Measurements from ENCODE around the gene JAZF1. TPM values are rescaled to one million over a fixed set of nuclear protein-coding genes. Genes with fewer than 3 reads are reported as not detected.
A peak's percentile ranks its signal among the peaks of the same experiment; 100 is the strongest.

The JAZF1 gene
- total RNA-seq, 1 experiment from 2014 or later = 6.9 TPM

GRCh38 chr7:28008911-28009310 lies 171.7 kb downstream of the JAZF1 start:
- DNase-seq (ENCODE audit: low read depth) = no peak

GRCh38 chr7:28008171-28008570 lies 172.4 kb downstream of the JAZF1 start:
- DNase-seq (ENCODE audit: low read depth) = no peak

DNA sequence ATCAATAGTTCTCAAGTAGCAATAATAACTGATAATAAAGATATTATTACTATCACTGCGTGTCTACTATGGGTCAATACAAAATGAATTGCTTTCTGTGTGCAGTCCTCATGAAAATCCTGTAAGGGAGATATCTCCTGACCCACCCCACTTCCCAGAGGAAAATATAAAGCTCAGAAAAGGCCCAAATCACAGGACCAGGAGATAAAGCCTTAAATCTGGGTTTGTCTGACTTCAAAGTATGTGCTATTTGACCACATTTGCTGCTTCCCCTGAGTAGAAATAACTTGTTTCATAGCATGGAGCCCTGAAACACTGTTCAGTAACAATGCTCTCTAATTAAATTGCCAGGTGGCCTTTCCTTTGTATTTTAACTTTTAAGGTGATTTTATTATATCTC lies 174.1 kb downstream of the JAZF1 start:
- DNase-seq (ENCODE audit: low read depth) = no peak

- DNase-seq (ENCODE audit: low read depth) = no peak
Observed at GRCh38 chr7:28005847-28006231, 174.8 kb downstream of the JAZF1 start.

DNA sequence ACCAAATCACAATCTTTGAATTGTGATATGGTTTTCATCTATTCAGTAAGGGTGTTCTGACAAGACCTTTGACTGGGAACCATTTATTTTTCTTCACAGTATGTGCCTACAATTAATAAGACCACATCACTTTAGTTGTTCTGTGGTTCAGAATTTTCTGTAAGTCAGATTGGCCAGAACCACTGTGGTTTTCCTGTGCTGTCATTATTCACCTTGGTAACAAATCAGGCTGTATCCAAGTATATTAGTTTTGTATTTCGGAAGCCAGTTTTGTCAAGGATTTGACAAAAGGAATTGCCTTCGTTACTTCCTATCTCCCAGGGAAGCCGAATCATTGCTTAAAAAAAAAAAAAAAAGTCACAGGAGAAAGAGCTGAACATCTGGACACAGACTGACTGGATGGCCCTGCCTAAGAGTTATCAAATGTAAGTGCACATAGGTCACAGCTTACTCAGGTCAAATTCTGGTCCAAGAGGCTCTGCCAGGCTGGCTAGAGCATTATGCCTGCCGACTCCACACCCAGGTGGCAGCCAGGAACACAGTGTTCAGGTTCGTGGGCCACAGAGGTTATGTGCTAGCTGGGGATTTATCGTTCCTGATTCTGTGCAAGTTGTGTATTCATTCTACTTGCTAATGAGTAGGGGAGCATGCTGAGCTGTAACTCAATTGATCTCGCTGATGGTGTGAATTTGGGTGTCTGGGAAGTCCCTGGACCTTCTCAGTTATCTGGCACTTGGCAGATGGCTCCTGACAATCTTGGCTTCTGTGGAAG lies 175.3 kb downstream of the JAZF1 start:
- DNase-seq (ENCODE audit: low read depth) = peak; percentile 18

DNA sequence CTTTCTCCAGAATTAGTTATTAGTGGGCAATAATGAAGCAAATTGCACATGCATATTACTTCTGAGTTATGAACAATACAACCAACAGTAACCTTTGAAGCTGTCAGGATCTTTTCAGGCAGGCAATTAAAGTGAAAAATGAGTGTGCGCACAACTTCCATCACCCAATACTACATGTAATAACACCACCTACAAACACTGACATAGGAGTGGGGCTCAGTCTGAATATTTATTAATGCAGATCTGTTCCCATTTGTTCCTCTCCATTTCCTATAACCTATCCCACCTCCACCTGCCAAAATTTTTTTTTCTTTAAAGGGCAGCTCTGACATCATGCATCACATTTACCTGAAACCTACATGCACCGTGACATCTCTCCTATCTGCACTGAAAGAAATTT lies 177.2 kb downstream of the JAZF1 start:
- DNase-seq (ENCODE audit: low read depth) = no peak

GRCh38 chr7:28002638-28003037 lies 178.0 kb downstream of the JAZF1 start:
- DNase-seq (ENCODE audit: low read depth) = peak; percentile 32

GRCh38 chr7:28001896-28002295 lies 178.7 kb downstream of the JAZF1 start:
- no peak for DNase-seq (ENCODE audit: low read depth)

DNA sequence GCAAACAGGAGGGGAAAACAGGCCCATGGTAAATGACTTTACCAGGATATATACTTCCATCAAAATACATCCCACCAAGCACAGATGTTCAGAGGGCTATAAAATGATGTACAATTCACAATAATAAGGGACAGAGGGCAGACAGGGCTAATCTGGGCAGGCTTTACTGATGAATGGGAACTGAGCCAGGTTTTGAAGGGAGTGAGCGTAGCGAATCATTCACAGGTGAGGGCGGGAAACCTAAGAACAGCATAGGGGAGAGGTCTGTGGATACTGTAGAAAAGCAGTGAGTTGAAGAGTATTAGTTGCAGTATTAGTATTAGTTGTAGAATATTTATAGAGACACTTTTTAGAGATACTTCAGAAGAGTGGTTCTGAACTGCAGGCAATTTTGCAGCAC lies 180.8 kb downstream of the JAZF1 start:
- DNase-seq (ENCODE audit: low read depth) = no peak

- no peak for DNase-seq (ENCODE audit: low read depth)
Observed at GRCh38 chr7:27998382-27998781, 182.2 kb downstream of the JAZF1 start.

DNA sequence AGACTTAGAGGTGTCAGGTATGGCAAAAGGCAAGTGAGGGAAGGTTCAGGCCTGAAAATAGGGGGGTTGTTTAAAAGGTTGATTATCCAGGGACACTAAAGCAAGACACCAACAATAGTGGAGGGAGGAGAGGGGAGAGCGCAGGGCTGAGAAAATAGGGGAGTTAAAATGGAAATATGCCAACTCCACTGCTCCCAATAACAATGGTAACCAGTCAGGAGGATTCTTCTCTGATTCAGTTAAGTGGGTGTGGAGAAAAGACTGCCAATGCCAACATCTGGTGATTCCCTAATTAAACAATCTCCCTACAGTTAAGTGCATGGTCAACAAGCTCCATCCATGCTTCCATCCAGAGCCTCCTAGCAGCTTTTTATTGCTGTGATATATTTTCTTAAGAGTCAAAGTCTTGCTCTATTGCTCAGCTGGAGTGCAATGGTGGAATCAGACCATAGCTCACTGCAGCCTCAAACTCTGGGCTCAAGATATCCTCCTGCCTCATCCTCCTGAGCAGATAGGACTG lies 183.3 kb downstream of the JAZF1 start:
- DNase-seq (ENCODE audit: low read depth) = no peak

GRCh38 chr7:27996141-27996540 lies 184.5 kb downstream of the JAZF1 start:
- no peak for DNase-seq (ENCODE audit: low read depth)

DNA sequence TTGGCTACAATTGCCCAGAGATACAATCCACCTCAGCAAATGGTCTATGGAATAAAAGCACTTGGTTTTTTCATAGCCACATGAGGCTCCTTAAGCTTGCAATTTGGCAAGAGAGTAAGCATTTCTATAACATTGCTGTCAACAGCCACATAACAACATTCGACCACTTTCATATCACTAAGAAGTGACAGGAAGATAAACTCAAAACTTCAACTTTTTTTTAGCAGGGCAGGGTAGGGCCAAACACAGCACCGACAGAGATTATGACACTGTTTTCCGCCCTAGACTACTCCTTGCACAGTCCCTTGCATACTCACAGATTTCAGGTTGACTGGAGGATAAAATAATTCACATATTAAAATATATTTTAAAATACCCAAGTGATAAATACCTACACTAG lies 185.4 kb downstream of the JAZF1 start:
- DNase-seq (ENCODE audit: low read depth) = no peak

DNA sequence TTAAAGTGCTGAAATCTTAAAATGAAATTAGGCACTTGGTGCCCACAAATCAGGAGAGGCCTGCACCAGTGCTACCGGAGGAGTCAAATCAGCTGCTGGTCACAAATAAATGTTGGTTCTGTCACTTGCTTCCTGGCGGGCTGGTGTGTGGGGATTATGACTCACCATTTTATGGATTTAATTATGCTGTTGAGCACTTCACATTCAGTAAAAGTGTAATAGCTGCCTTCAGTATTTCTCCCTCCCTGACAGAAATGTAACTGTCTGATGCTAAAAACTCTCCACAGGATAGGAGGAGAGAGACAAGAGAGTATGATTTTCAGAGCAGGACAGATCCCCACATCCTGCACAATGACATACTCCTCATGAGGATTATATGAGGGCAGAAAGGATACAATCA lies 186.0 kb downstream of the JAZF1 start:
- peak; percentile 81 for DNase-seq (ENCODE audit: low read depth)

- DNase-seq (ENCODE audit: low read depth) = no peak
Observed at GRCh38 chr7:27992755-27993493, 187.7 kb downstream of the JAZF1 start.

DNA sequence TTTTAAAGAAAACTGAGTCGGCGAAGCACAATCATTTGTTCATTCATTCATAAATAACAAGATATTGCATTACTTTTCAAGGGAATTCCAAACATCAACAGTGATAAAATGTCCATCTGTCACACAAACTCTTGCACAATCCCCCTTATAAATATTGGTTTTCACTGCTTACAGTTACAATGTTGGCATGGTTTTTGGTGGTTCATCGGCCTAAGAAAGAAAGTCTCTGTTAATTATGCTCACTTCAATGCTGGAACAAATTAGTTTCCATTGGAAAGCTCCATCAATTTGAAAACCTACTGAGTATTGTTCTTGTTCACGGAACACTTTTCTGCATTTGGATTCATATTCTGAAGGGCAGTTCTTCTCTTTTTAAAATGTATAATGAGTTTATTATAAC lies 188.5 kb downstream of the JAZF1 start:
- DNase-seq (ENCODE audit: low read depth) = peak; percentile 49

GRCh38 chr7:27991006-27991528 lies 189.5 kb downstream of the JAZF1 start:
- no peak for DNase-seq (ENCODE audit: low read depth)

DNA sequence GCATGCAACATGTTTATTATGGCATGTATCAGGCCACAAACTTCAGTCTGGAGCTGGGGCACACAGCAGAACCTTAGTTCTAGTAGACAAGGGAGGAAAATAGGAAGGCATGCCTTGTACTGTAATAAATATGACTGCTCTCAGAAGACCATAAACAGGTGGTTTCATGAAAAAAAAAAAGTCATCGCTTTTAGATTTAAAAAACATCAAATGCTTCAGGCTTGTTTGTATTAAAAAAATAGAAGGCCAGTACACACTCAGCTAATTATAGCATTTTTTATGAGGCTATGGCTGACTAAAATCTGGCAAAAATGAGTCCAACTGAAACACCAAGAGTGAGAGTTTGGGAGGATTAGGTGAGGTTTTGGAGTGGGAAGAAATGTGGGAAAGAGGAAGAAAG lies 204.1 kb downstream of the JAZF1 start:
- DNase-seq (ENCODE audit: low read depth) = no peak

DNA sequence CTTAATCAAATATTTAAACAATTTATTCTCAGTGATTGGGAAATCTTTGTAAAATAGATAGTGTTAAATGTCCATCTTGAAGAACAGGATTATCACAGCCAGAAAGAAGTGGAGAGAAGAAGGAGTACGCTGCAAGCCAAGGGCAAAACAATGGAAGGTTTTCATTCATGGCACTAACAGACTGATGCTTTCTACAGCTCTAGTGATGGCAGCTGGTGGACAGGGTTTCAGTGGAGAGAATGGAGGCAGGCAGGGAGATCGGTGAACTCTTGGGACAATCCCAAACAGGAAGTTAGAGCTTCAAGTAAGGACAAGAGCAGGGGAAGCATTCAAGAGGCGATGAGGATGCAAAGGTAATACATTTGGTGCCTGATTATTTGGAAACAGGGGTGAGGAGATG lies 207.0 kb downstream of the JAZF1 start:
- no peak for DNase-seq (ENCODE audit: low read depth)

DNA sequence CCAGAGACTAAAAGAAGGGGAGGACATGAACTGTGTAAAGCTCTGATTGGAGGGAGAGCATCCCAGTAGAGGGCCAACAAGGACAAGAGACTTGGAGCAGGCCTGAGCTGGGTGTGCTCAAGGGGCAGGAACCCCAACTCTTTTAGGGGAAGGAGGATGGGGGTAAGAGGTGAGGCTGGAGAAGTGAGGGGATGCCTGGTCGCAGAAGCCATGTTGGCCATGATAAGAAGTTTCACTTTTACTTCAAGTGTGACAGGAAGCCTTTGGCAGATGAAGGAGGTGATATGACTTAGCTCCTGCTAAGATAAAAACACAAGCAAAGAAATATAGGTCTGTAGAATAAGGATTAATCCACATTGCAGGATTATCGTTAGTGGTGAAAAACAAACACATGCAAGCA lies 208.3 kb downstream of the JAZF1 start:
- DNase-seq (ENCODE audit: low read depth) = no peak

- no peak for DNase-seq (ENCODE audit: low read depth)
Observed at GRCh38 chr7:27971171-27971812, 209.3 kb downstream of the JAZF1 start.

DNA sequence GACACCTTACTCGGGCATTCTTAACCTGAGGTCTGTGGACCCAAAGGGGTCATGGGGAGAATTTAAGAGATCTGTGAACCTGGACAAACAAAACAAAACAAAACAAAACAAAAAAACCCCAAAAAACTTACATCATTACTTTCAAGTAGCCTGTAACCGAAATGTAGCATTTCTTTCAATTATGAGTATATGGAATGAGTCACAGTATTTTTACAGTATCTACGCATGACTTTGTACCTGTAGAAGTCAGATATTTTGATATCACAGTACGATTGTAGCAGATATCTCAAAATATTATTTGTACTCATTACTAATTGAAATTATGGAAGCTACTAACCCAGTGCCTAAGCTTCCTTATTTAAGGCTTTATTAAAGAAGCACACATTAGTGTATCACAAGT lies 210.2 kb downstream of the JAZF1 start:
- no peak for DNase-seq (ENCODE audit: low read depth)
